IPS-15b (cell line): ENCODE measurements around the gene OSTF1.

ENCODE experiments used
- H3K27me3 ChIP-seq: one replicate; pipeline ENCODE4 v1.6.1; 2013; ENCODE audit warnings: low read length; ENCODE audit not compliant: control insufficient read depth, insufficient read depth
- H3K36me3 ChIP-seq: one replicate; pipeline ENCODE4 v1.6.1; 2013; ENCODE audit warnings: low read length; ENCODE audit not compliant: control insufficient read depth, insufficient read depth
- H3K4me1 ChIP-seq: one replicate; pipeline ENCODE4 v1.6.1; 2013; ENCODE audit warnings: mild to moderate bottlenecking, low read length; ENCODE audit not compliant: control insufficient read depth, insufficient read depth
- H3K4me3 ChIP-seq: one replicate; pipeline ENCODE4 v1.5.1; 2013; ENCODE audit warnings: low read depth, low read length
- H3K9ac ChIP-seq: one replicate; pipeline ENCODE4 v1.6.1; 2013; ENCODE audit warnings: low read depth, mild to moderate bottlenecking, low read length
- H3K9me3 ChIP-seq: one replicate; pipeline ENCODE4 v1.6.1; 2013; ENCODE audit warnings: mild to moderate bottlenecking, low read length; ENCODE audit not compliant: control insufficient read depth, insufficient read depth

OSTF1 gene

DNA sequence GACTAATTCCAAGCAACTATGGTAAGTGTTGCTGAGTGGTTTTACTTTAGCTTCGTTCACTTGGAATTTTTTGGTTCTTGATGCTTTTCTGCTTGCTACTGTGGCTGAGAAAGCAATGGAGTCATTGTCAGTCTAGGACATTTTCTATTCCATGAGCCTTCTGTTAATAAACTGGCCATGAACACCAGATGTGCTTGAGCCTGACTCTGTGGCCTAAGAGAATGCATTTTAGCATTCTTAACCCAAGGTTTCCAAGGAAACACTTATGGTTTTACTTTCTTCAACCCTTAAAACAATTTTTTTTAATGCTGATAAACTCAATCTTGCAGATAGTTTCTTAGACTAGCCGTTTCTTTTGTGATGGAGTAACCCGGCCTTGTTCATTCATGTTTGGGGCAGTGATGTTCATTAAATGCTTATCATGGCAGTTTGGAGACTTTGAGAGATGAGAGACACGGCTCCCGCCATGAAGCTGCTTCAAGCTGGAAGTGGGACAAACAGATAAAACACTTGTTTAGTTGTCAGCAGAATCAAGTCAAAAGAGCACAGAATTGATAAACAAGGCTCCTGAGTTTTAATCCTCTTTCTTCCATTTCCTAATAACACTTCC lies 42.4 kb downstream of the OSTF1 start:
- no peak overlapping the region for H3K4me3 ChIP-seq
- H3K36me3 ChIP-seq, result no peaks in the 10 kb centered on the region
- H3K4me1 ChIP-seq, result no peaks in the 10 kb centered on the region
- H3K9ac ChIP-seq, result no peak overlapping the region
- no peaks in the 10 kb centered on the region for H3K27me3 ChIP-seq
- no peaks in the 10 kb centered on the region for H3K9me3 ChIP-seq

DNA sequence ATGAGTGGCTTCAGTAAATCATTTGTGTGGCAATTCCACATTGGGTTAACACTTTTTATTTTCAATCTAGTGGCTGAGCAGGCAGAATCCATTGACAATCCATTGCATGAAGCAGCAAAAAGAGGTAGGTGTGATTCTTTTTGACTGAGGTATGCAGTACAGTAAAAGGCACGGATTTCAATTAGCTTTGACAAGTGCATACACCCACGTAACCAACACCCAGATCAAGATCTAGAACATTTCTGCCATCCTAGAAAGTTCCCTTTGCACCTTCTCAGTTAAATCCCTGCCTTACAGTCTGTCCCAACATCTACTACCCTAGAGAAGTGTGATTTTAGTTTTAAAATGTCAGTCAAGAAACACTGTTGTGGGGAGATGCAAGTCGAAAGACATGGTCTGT lies 43.4 kb downstream of the OSTF1 start:
- Histone ChIP-seq H3K36me3 (no peaks in the 10 kb centered on the region), H3K4me3 (no peak overlapping the region), H3K27me3 (no peaks in the 10 kb centered on the region), H3K4me1 (no peaks in the 10 kb centered on the region), H3K9ac (no peak overlapping the region), H3K9me3 (no peaks in the 10 kb centered on the region)

DNA sequence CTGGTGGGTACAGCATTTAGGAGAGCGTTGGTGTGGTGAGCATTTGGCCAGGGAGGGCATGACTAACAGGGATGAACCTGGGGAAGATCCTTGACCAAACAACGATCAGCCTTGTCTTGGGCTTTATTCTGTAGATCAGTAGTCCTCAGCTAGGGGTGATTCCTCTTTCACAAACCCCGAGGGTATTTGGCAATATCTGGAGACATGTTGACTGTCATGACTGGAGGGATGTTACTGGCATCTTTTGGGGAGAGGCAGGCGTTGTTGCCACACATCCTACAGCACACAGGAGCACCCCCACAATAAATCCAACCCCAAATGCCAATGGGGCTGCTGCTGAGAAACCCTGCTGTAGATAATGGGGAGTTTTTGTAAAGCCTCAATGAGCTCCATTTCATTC lies 43.9 kb downstream of the OSTF1 start:
- no peaks in the 10 kb centered on the region for H3K4me1 ChIP-seq
- no peak overlapping the region for H3K4me3 ChIP-seq
- no peaks in the 10 kb centered on the region for H3K9me3 ChIP-seq
- H3K9ac ChIP-seq, result no peak overlapping the region
- H3K27me3 ChIP-seq, result no peaks in the 10 kb centered on the region
- no peaks in the 10 kb centered on the region for H3K36me3 ChIP-seq

DNA sequence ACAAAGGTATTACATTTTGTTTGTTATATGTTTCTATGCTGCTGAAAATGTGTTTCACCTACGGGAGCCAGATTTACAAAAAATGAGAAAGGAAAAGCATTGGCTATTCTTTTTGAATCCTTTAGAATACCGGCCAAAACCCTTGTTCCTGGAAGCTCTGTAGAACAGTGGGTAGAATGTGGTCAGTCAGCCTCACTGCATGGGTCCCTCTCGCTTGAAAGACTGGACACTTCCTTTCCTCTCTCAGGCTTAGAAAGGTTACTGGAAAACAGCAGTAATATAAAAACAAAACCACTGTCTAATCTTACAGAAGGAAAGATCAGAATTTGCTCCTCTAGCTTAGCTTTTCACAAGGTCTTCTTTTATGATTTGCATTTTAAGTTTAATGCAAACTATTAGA lies 45.1 kb downstream of the OSTF1 start:
- Histone ChIP-seq H3K9ac (no peak overlapping the region), H3K4me3 (no peak overlapping the region), H3K36me3 (no peaks in the 10 kb centered on the region), H3K9me3 (no peaks in the 10 kb centered on the region), H3K4me1 (no peaks in the 10 kb centered on the region), H3K27me3 (no peaks in the 10 kb centered on the region)

DNA sequence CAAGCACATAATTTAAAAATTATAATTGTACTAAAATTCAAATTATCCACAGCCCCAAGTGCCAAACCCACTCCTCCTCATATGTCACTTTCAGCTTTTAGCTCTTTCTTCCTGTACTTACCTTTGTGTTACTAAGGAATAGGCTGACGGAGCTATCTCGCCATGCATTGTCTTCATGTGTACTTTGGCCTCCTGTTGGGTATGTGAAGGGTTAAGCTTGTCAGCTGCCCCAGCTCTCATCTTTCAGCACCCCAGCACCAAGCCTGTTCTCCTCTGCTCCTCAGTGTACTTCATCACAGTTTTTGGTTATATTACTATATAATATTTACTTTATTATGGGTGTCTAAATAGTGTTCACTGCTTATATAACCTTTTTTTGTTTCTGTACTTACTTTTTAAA lies 46.2 kb downstream of the OSTF1 start:
- Histone ChIP-seq H3K9me3 (no peaks in the 10 kb centered on the region), H3K27me3 (no peaks in the 10 kb centered on the region), H3K9ac (no peak overlapping the region), H3K4me1 (no peaks in the 10 kb centered on the region), H3K36me3 (no peaks in the 10 kb centered on the region), H3K4me3 (no peak overlapping the region)

DNA sequence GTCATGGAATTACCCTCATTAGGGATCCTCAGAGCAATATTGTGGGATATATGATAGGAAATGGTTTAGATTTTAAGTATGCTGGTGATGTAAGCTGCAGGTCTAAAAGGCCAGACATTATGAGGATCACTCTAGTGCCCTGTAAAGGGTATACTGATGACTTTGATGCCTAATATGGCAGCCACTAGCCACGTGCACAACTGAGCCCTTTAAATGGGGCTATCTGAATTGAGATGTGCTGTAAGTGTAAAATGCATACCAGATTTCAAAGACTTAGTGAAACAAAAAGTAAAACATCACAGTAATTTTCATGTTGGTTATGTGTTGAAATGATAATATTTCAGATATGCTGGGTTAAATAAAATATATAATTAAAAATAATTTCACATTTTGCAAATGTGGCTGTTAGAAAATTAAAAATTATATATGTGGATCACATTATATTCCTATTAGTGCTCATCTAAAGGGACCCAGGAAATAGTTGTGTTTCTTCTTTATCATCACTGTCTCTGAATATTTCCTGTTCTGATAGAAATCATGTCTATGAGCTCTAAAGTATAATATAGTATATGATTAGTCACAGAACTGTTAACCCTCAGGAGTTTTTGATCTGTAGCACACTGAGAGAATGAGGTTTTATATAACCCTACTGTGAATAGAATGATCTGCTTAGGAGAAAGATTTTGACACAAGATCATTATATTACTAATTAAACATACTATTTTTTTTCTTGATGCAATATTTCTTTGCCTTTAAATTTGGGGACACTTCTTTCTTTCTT lies 50.1 kb downstream of the OSTF1 start:
- no peaks in the 10 kb centered on the region for H3K36me3 ChIP-seq
- H3K9me3 ChIP-seq, result no peaks in the 10 kb centered on the region
- H3K4me3 ChIP-seq, result no peak overlapping the region

DNA sequence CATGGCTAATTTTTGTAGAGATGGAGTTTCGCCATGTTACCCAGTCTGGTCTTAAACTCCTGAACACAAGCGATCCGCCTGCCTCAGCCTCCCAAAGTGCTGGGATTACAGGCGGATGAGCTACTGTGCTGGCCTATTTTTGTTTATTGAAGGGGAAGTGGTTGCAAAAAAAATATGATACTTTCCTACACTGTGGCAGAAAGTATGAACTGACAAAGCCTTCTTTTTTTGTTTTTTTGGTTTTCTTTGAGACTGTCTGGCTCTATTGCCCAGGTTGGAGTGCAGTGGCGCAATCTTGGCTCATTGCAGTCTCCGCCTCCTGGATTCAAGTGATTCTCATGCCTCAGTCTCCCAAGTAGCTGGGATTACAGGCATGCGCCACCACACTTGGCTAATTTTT lies 50.9 kb downstream of the OSTF1 start:
- no peak overlapping the region for H3K4me3 ChIP-seq
- H3K27me3 ChIP-seq, result no peaks in the 10 kb centered on the region
- no peak overlapping the region for H3K9ac ChIP-seq
- H3K36me3 ChIP-seq, result no peaks in the 10 kb centered on the region
- no peaks in the 10 kb centered on the region for H3K4me1 ChIP-seq
- no peaks in the 10 kb centered on the region for H3K9me3 ChIP-seq

More for the DNA sequence above, 50.1 kb downstream of the OSTF1 start:
- Histone ChIP-seq H3K4me1 (no peaks in the 10 kb centered on the region), H3K27me3 (no peaks in the 10 kb centered on the region), H3K9ac (no peak overlapping the region)

DNA sequence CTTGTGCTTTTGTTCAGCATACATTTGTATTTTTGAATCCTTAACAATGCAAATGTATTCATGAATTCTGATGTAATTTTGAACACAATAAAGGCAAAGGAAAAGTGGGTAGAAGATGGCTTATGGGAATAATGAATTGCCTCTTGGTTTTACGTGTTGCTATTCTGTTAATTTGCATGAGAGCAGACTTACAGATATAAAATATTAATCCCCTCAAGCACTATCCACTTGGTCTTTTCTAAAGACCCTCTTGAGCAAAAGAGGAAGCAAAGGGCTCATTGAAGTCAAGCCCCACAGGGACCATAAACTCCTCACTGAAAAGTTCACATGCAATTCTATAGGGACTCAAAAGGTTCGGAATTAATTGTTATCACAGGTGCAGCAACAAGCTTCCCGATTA lies 51.9 kb downstream of the OSTF1 start:
- Histone ChIP-seq H3K27me3 (no peaks in the 10 kb centered on the region), H3K4me1 (no peaks in the 10 kb centered on the region), H3K9me3 (no peaks in the 10 kb centered on the region), H3K36me3 (no peaks in the 10 kb centered on the region), H3K9ac (no peak overlapping the region), H3K4me3 (no peak overlapping the region)

DNA sequence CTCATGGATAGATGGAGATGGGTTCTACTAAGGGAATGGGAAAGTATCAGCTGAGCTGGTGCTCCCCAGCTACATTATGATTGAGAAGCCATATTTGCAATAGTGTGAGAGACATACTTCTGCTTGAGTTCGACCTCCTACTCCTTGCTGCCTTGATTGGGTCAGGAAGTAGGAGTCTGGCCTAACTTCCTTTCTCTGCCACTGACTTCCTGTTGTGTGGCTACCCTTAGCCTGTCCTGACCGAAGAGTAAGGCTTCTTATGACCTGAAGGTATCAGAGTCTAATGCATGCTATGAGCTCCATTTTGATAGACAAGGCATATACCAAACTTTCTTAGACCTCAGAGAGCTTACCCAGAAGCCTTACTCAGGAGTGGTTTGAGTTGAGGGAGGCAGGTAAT lies 53.9 kb downstream of the OSTF1 start:
- Histone ChIP-seq H3K4me1 (no peaks in the 10 kb centered on the region), H3K4me3 (no peak overlapping the region), H3K9ac (no peak overlapping the region), H3K27me3 (no peaks in the 10 kb centered on the region), H3K36me3 (no peaks in the 10 kb centered on the region), H3K9me3 (no peaks in the 10 kb centered on the region)

DNA sequence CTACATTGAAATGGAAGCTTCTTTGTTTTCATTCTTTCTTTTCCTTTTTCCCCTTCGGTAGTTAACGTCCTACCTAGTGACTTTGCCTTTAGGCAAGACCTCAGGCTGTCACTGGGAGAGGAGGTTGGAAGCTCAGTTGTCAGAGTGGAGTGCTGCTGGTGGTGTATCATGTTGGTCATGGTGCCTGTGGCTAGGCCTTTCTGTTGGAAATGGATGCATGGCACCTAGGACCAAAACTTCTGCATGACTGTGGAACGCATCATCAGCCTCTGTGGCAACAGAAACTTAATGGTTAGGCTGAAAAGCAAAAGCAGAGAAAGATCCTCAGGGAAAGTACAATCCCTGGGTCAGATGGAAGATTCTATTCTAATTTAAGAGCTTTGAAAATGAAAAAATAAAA lies 57.9 kb downstream of the OSTF1 start:
- no peak overlapping the region for H3K9ac ChIP-seq
- no peaks in the 10 kb centered on the region for H3K9me3 ChIP-seq
- H3K4me3 ChIP-seq, result no peak overlapping the region
- no peaks in the 10 kb centered on the region for H3K36me3 ChIP-seq
- no peaks in the 10 kb centered on the region for H3K27me3 ChIP-seq
- H3K4me1 ChIP-seq, result no peaks in the 10 kb centered on the region

DNA sequence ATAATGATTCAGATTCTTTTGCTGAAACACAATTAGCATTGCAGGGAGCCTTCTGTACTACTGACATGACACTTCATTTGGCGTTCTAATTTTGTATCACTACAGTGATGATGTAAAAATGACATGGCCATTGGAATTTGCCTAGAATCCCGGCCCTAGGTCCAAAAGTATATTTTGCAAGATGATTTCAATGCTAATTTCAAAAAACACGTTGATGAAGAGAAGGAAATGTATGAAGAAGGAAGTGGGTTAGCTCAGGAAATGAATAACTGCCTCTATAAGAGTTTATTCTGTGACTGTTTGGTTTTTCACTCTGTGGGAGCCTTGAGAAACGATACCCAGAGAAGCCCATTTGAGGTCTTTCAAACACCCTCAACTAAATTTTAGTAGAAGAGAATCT lies 59.3 kb downstream of the OSTF1 start:
- H3K9ac ChIP-seq, result no peak overlapping the region
- no peaks in the 10 kb centered on the region for H3K4me1 ChIP-seq
- no peaks in the 10 kb centered on the region for H3K27me3 ChIP-seq
- no peaks in the 10 kb centered on the region for H3K9me3 ChIP-seq
- H3K4me3 ChIP-seq, result no peak overlapping the region
- no peaks in the 10 kb centered on the region for H3K36me3 ChIP-seq

DNA sequence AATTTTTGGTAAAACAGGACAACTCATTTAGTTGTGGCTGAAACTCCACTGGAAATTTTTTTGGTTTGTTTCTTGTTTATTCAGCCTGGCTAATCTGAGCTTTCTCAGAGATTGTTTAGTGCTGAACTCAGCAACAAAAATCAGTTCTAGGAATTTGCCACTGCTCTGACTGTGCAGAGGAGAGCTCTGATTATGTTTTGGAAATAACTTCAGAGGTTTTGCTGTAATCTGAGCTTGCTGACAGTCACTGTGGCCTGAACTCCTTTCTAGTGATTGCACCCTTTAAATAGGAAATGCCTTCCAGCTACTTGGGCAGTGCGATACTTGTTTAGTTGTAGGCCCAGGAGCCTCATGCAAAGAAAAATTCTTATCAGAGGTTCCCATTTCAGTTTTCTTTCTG lies 60.2 kb downstream of the OSTF1 start:
- H3K27me3 ChIP-seq, result no peaks in the 10 kb centered on the region
- H3K4me3 ChIP-seq, result no peak overlapping the region

More for the DNA sequence above, 60.2 kb downstream of the OSTF1 start:
- Histone ChIP-seq H3K36me3 (no peaks in the 10 kb centered on the region), H3K9me3 (no peaks in the 10 kb centered on the region), H3K4me1 (no peaks in the 10 kb centered on the region), H3K9ac (no peak overlapping the region)
